ENCODE results near the gene EEF1AKMT2. TPM values are rescaled to one million over a fixed set of nuclear protein-coding genes. Genes with fewer than 3 reads are reported as not detected.

Gene EEF1AKMT2
- total and polyA plus RNA-seq, 2 of the 13 experiments (the other 11 are each of a cell fraction or from before 2014, with no cell fraction given): 11.3 to 19.3 TPM

DNA sequence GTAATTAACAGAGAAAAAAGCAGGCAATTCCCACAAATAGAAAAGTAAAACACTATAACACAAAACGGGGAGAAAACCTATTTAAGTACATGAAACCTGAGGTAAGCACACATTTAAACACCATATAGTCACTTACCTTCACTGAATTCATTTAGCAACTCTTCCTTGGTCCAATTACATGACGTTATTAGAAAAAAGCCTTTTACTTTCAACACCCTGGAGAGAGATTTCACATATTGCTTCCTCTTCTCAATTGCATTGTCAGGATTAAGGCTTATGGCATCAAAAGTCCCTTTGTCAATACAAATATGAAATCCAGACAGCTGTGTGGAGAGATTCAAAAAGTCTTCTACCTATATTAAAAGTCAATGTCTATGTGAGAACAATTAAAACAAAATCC lies 26.4 kb downstream of the EEF1AKMT2 start (continued):
- no peak for TF ChIP-seq ZBTB49 (CRISPR knock-in tag; IDR thresholded peaks at IDR 0.05; ENCODE audit: borderline replicate concordance)
- TF ChIP-seq SIX1 (CRISPR knock-in tag; IDR thresholded peaks at IDR 0.05; ENCODE audit: borderline replicate concordance): no peak
- no peak for TF ChIP-seq RNF2 (conservative IDR thresholded peaks at IDR 0.05; ENCODE audit: low read depth)
- TF ChIP-seq MAX (IDR thresholded peaks at IDR 0.05): no peak
- TF ChIP-seq ZNF772 (CRISPR knock-in tag; IDR thresholded peaks at IDR 0.05): no peak
- TF ChIP-seq GABPA (IDR thresholded peaks at IDR 0.05; ENCODE audit: low read depth, low read length): no peak
- TF ChIP-seq GABPA (CRISPR knock-in tag; IDR thresholded peaks at IDR 0.05; ENCODE audit: low read depth): no peak

DNA sequence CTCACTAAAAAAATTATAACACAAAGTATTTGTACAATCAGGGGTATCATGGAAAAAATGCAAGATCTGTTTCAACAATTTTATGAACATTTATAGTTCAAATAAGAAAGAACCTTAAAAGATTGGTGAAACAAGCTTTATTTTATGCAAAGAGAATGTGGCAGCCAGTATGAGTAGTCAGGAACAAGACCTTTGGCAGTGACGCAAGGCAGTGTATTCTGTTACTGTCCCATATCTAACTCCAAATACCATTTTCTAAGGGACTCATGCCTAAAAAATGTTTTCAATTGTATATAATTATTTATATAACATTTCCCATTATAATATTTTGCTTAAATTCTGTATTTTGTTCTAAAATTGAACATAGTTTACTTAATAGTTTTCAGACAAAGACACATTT lies 28.4 kb downstream of the EEF1AKMT2 start:
- no peak overlapping the region for H3K4me2 ChIP-seq (ENCODE audit: low read depth, low read length)
- H3K4me1 ChIP-seq (ENCODE audit: insufficient read depth, low read length): no peaks in the 10 kb centered on the region; the same call in 1 of the 2 replicates
- CTCF ChIA-PET (ENCODE audit: low intra/inter-chr PET ratio, low total read pairs): no interaction called here
- no peaks in the 10 kb centered on the region for H3K27me3 ChIP-seq (ENCODE audit: control insufficient read depth in 1 of 2, insufficient read depth in 2 of 2, low read length in 2 of 2)
- intact Hi-C loops (cut with micrococcal nuclease; ENCODE audit: unreplicated experiment): no loop called here
- no peak overlapping the region for H2AFZ ChIP-seq (ENCODE audit: low read length)
- 96% methylated on average over 1 of the region's 1 CpG for WGBS (ENCODE audit: low lambda C conversion rate)
- H3K4me3 ChIP-seq (replicated peaks in 1 of 3; ENCODE audit: insufficient read depth in 1 of 3, low read depth in 2 of 3, low read length in 3 of 3): no peak overlapping the region
- in situ Hi-C loops (cut with HindIII; ENCODE audit: extremely low pct_ligation_motif_present, low pct_unique_long_range_greater_than_20kb): no loop called here
- peaks cover 2 to 21% of the 10 kb centered on the region in 2 experiments; a peak in 3 of 5 replicates for H3K36me3 ChIP-seq (replicated peaks in 1 of 2; ENCODE audit: control insufficient read depth in 1 of 2, insufficient read depth in 2 of 2, low read length in 2 of 2)
- no peak overlapping the region for H3K27ac ChIP-seq (ENCODE audit: extremely low read length, insufficient read depth, low read length)
- no peaks in the 10 kb centered on the region for H4K20me1 ChIP-seq (ENCODE audit: insufficient read depth, low read length)
- TF ChIP-seq EHMT2 (IDR thresholded peaks at IDR 0.05; ENCODE audit: borderline replicate concordance, low read depth, low read length): no peak
- no peak for TF ChIP-seq FOSL2 (CRISPR knock-in tag; IDR thresholded peaks at IDR 0.05)
- no peak for TF ChIP-seq IRF1 (CRISPR knock-in tag; IDR thresholded peaks at IDR 0.05; ENCODE audit: low read depth)
- TF ChIP-seq MTA1 (CRISPR knock-in tag; IDR thresholded peaks at IDR 0.05; ENCODE audit: borderline replicate concordance): no peak
- TF ChIP-seq ZNF136 (CRISPR knock-in tag; IDR thresholded peaks at IDR 0.05; ENCODE audit: low read depth): no peak
- no peak for TF ChIP-seq SMYD3 (CRISPR knock-in tag; IDR thresholded peaks at IDR 0.05)
- no peaks in the 10 kb centered on the region for H3K79me2 ChIP-seq (ENCODE audit: insufficient read depth, low read length)
- BruUV-seq (replicated peaks): no TSS peak
- FAIRE-seq (no peak), ATAC-seq (no peak), DNase-seq (ENCODE audit: low spot score) (no peak)
- H3K9me3 ChIP-seq (ENCODE audit: low read length): no peaks in the 10 kb centered on the region
- POLR2A ChIA-PET: no interaction called here
- no peak overlapping the region for H3K9ac ChIP-seq (ENCODE audit: insufficient read depth, low read depth, low read length)
